Measurements from ENCODE around the gene GGCT. TPM values are rescaled to one million over a fixed set of nuclear protein-coding genes. Genes with fewer than 3 reads are reported as not detected.

Gene GGCT
- total and polyA plus RNA-seq, 2 of the 8 experiments (the other 6 are each of a cell fraction or from before 2014, with no cell fraction given), result 50.0 to 129 TPM

- WGBS, 2 experiments (ENCODE audit: extremely low coverage in 1 of 2, insufficient coverage in 1 of 2, insufficient read length in 1 of 2, insufficient replicate concordance in 2 of 2, low coverage in 1 of 2, low lambda C conversion rate in 2 of 2, missing lambda C conversion rate in 1 of 2), result 92% methylated on average over 10 of the region's 10 CpGs; no CpG with 5 or more reads in 1 of the 2 experiments
- H3K56ac ChIP-seq (replicated peaks; ENCODE audit: insufficient read length, low read depth, low read length), result no peak overlapping the region
- no peak overlapping the region for H3K9ac ChIP-seq (replicated peaks in 1 of 4; ENCODE audit: extremely low read depth in 1 of 4, low read depth in 3 of 4, low read length in 3 of 4)
- peaks cover 0 to 2% (median under 1%) of the 10 kb centered on the region in 4 experiments; a peak in 1 of 8 replicates for H3K36me3 ChIP-seq (ENCODE audit: control insufficient read depth in 2 of 4, insufficient read depth in 4 of 4, low read length in 3 of 4)
- no peak overlapping the region for H3K23ac ChIP-seq (ENCODE audit: insufficient read length)
- H4K8ac ChIP-seq (ENCODE audit: extremely low read depth, insufficient read depth, low read length), result no peak overlapping the region
- no peaks in the 10 kb centered on the region for H3K27me3 ChIP-seq (replicated peaks in 1 of 4; ENCODE audit: control insufficient read depth in 3 of 4, extremely low read depth in 1 of 4, insufficient read depth in 3 of 4, low read length in 3 of 4)
- ChIA-PET POLR2A (ENCODE audit: partially characterized antibody) (no interaction called here), CTCF (ENCODE audit: partially characterized antibody) (interaction anchor here (0.5 to 1.8 kb wide), 7 partner anchors 10 to 326 kb away, joined by 3 to 5 read pairs (median 3); no protein-coding TSS in a partner anchor)
- 0 out of 2 replicates have a peak, but pooled peaks cover 3% of the 10 kb centered on the region for H3K79me1 ChIP-seq (ENCODE audit: low read depth, low read length)
- H2BK20ac ChIP-seq (ENCODE audit: low read length), result no peak overlapping the region
- no peak overlapping the region; the same call in 1 of the 2 replicates for H3K18ac ChIP-seq (ENCODE audit: extremely low read depth, low read length)
- H3K23me2 ChIP-seq (ENCODE audit: low read depth, low read length), result no peaks in the 10 kb centered on the region
- H2BK12ac ChIP-seq (ENCODE audit: low read depth, low read length), result no peak overlapping the region
- no peak overlapping the region for H3K4me2 ChIP-seq (ENCODE audit: insufficient read depth in 1 of 2, low read depth in 2 of 2, low read length in 2 of 2)
- H4K91ac ChIP-seq (replicated peaks; ENCODE audit: insufficient read length, low read length), result no peak overlapping the region
- H3K9me3 ChIP-seq (ENCODE audit: insufficient read depth in 2 of 2, low read depth in 1 of 2, low read length in 1 of 2), result no peaks in the 10 kb centered on the region
- H3K14ac ChIP-seq (ENCODE audit: insufficient read length), result no peak overlapping the region
- H2BK15ac ChIP-seq (ENCODE audit: low read length), result no peak overlapping the region
- no peak overlapping the region for H2AK5ac ChIP-seq (ENCODE audit: low read depth, low read length)
- H3K79me2 ChIP-seq (ENCODE audit: control insufficient read depth in 1 of 2, insufficient read depth in 2 of 2, low read length in 2 of 2), result no peaks in the 10 kb centered on the region
- H4K20me1 ChIP-seq (replicated peaks in 1 of 2; ENCODE audit: control insufficient read depth in 1 of 2, insufficient read depth in 2 of 2, low read length in 2 of 2), result no peaks in the 10 kb centered on the region
- no peak overlapping the region for H4K5ac ChIP-seq (ENCODE audit: insufficient read length, low read depth, low read length)
- no peak for FAIRE-seq
- peaks cover 0 to 9% (median 3%) of the 10 kb centered on the region in 4 experiments; a peak in 3 of 7 replicates for H3K4me1 ChIP-seq (replicated peaks in 1 of 4; ENCODE audit: control insufficient read depth in 3 of 4, insufficient read depth in 4 of 4, low read length in 3 of 4)
- no peak overlapping the region for H3K4me3 ChIP-seq (ENCODE audit: extremely low read depth in 1 of 4, insufficient read depth in 2 of 4, low read depth in 3 of 4, low read length in 4 of 4)
- H3K27ac ChIP-seq (ENCODE audit: low read depth, low read length), result no peak overlapping the region
- H2AFZ ChIP-seq (ENCODE audit: low read length), result no peak overlapping the region
- H3K4ac ChIP-seq (replicated peaks; ENCODE audit: insufficient read length, low read depth, low read length), result no peak overlapping the region
- H2BK120ac ChIP-seq (replicated peaks; ENCODE audit: low read depth, low read length), result no peak overlapping the region
- DNase-seq (ENCODE audit: low read depth in 1 of 2, low spot score in 2 of 2), result no peak
- no peak overlapping the region for H2BK5ac ChIP-seq (ENCODE audit: low read depth, low read length)
- TF ChIP-seq SP2 (IDR thresholded peaks at IDR 0.05; ENCODE audit: low read length) (no peak), POLR2A (IDR thresholded peaks at IDR 0.05; ENCODE audit: control extremely low read depth in 1 of 2, low read depth in 2 of 2, low read length in 2 of 2) (no peak), BCL11A (IDR thresholded peaks at IDR 0.05; ENCODE audit: low read depth in 2 of 2, low read length in 2 of 2) (no peak), TAF1 (IDR thresholded peaks at IDR 0.05; ENCODE audit: low read depth, low read length) (no peak), ZNF274 (IDR thresholded peaks at IDR 0.05; ENCODE audit: borderline replicate concordance, extremely low read depth, low read length) (no peak), SRF (IDR thresholded peaks at IDR 0.05; ENCODE audit: low read depth, low read length) (no peak), ATF2 (IDR thresholded peaks at IDR 0.05; ENCODE audit: low read length) (no peak), E2F6 (IDR thresholded peaks at IDR 0.05) (no peak), ASH2L (IDR thresholded peaks at IDR 0.05; ENCODE audit: low read length) (no peak), SUZ12 (IDR thresholded peaks at IDR 0.05; ENCODE audit: low read length) (no peak), CHD2 (IDR thresholded peaks at IDR 0.05; ENCODE audit: low read length) (no peak), SIRT6 (IDR thresholded peaks at IDR 0.05; ENCODE audit: low read length) (no peak)
Measured at GRCh38 chr7:30448461-30449189, 56.0 kb downstream of the GGCT start.

Measured in H1 (cell line).